Measurements from ENCODE around the gene DLGAP4.

DNA sequence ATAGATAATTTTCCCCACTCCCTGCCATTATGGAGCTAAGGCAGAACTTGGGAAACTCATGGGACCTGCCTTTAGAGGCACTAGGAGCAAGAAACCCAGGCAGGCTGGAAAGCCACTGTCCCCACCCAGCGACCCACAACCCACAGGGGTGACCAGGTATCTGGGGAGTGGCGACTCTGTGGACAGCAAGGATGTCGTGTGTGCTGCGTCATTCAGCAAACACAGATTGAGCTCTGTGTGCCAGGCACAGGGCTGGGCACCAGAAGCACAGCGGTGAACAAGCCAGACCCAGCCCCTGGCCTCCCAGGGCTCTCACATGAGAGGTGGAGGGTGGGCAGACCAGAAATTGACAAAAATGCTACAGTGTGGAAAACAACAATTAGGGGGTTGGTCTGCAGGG lies 27.7 kb downstream of the DLGAP4 start:
- TF ChIP-seq CTCF (IDR thresholded peaks at IDR 0.05) (no peak), POLR2A (IDR thresholded peaks at IDR 0.05) (no peak), POLR2AphosphoS5 (IDR thresholded peaks at IDR 0.05) (no peak)
